H1 (cell line): ENCODE measurements around the gene CELF4. TPM values are rescaled to one million over a fixed set of nuclear protein-coding genes. Genes with fewer than 3 reads are reported as not detected.

Experiments
- CTCF ChIA-PET: fragments of 300-600 bp; sonication (Branson Sonifier 250); formaldehyde crosslinking; loops from one replicate; lab custom pipeline; 2021; ENCODE audit not compliant: partially characterized antibody; lab: Charles Lee
- POLR2A ChIA-PET: fragments of 300-600 bp; sonication (Branson Sonifier 250); formaldehyde crosslinking; loops from one replicate; lab custom pipeline; 2021; ENCODE audit warnings: inconsistent platforms; ENCODE audit not compliant: partially characterized antibody; lab: Charles Lee
- DNase-seq, 2 experiments: peaks; one replicate each; pipeline versions ENCODE4 v3.0.0 to v3.0.0-alpha.2; 2010 to 2022; ENCODE audit warnings: low spot score in 2 of 2, low read depth in 1 of 2, mixed read lengths in 1 of 2
- FAIRE-seq: peaks from 2 replicates; lab custom pipeline; 2011; peaks lifted over from hg19 to GRCh38; lab: Jason Lieb, UNC
- H2AFZ ChIP-seq: 2 replicates; pipeline ENCODE4 v1.8.1; 2012; ENCODE audit warnings: low read length, inconsistent platforms
- H2AK5ac ChIP-seq: 2 replicates; pipeline ENCODE4 v1.6.1; 2013; ENCODE audit warnings: low read depth, low read length
- H2BK120ac ChIP-seq: replicated peaks from 2 replicates; pipeline ENCODE3; 2013; ENCODE audit warnings: low read depth, low read length, inconsistent platforms
- H2BK12ac ChIP-seq: 2 replicates; pipeline ENCODE4 v1.6.1; 2013; ENCODE audit warnings: low read depth, low read length
- H2BK15ac ChIP-seq: 2 replicates; pipeline ENCODE4 v1.6.1; 2013; ENCODE audit warnings: low read length
- H2BK20ac ChIP-seq: 2 replicates; pipeline ENCODE4 v1.6.1; 2013; ENCODE audit warnings: low read length
- H2BK5ac ChIP-seq: 2 replicates; pipeline ENCODE4 v1.6.1; 2013; ENCODE audit warnings: low read depth, low read length
- H3K14ac ChIP-seq: 2 replicates; pipeline ENCODE4 v1.6.1; 2013; ENCODE audit warnings: inconsistent platforms; ENCODE audit not compliant: insufficient read length
- H3K18ac ChIP-seq: 2 replicates; pipeline ENCODE4 v1.6.1; 2013; ENCODE audit warnings: low read length; ENCODE audit errors: extremely low read depth
- H3K23ac ChIP-seq: 2 replicates; pipeline ENCODE4 v1.6.1; 2013; ENCODE audit warnings: inconsistent platforms; ENCODE audit not compliant: insufficient read length
- H3K23me2 ChIP-seq: 2 replicates; pipeline ENCODE4 v1.6.1; 2013; ENCODE audit warnings: low read depth, low read length
- H3K27ac ChIP-seq: 2 replicates; pipeline ENCODE4 v1.6.1; 2011; ENCODE audit warnings: low read depth, low read length, inconsistent platforms
- H3K27me3 ChIP-seq, 4 experiments: replicated peaks in 1 of 4; 1 replicate in 1 of 4; 2 replicates in 3 of 4; pipeline versions ENCODE4 v1.6.1 to v1.8.1; 2011 to 2013; ENCODE audit warnings: low read length in 3 of 4, mild to moderate bottlenecking in 3 of 4, inconsistent platforms in 2 of 4, mixed read lengths in 2 of 4, moderate library complexity in 1 of 4; ENCODE audit not compliant: control insufficient read depth in 3 of 4, insufficient read depth in 3 of 4; ENCODE audit errors: extremely low read depth in 1 of 4
- H3K36me3 ChIP-seq, 4 experiments: 2 replicates each; pipeline versions ENCODE4 v1.6.1 to v1.8.1; 2011 to 2013; ENCODE audit warnings: mild to moderate bottlenecking in 4 of 4, low read length in 3 of 4, moderate library complexity in 2 of 4, control low read depth in 1 of 4, inconsistent platforms in 1 of 4; ENCODE audit not compliant: insufficient read depth in 4 of 4, control insufficient read depth in 2 of 4
- H3K4ac ChIP-seq: replicated peaks from 2 replicates; pipeline ENCODE3; 2013; ENCODE audit warnings: low read length, low read depth, mixed read lengths, inconsistent platforms; ENCODE audit not compliant: insufficient read length
- H3K4me1 ChIP-seq, 4 experiments: replicated peaks in 1 of 4; 1 replicate in 1 of 4; 2 replicates in 3 of 4; pipeline versions ENCODE4 v1.6.1 to v1.8.1; 2011 to 2013; ENCODE audit warnings: low read length in 3 of 4, inconsistent platforms in 2 of 4, mixed read lengths in 1 of 4; ENCODE audit not compliant: insufficient read depth in 4 of 4, control insufficient read depth in 3 of 4
- H3K4me2 ChIP-seq, 2 experiments: 2 replicates each; pipeline versions ENCODE4 v1.6.1 to v1.8.1; 2011 to 2013; ENCODE audit warnings: low read depth in 2 of 2, low read length in 2 of 2, control low read depth in 1 of 2, inconsistent platforms in 1 of 2, mild to moderate bottlenecking in 1 of 2; ENCODE audit not compliant: insufficient read depth in 1 of 2
- H3K4me3 ChIP-seq, 4 experiments: fragments of 200-600, 300-600 bp in 1 of 4; sonication (generic), shearing (Covaris generic), sonication (Bioruptor Twin) in 1 of 4; 2 replicates each; pipeline versions ENCODE4 v1.5.1 to v1.8.1; 2011 to 2016; ENCODE audit warnings: low read length in 4 of 4, low read depth in 3 of 4, control low read depth in 2 of 4, inconsistent platforms in 2 of 4, mild to moderate bottlenecking in 2 of 4, mixed read lengths in 1 of 4, moderate library complexity in 1 of 4; ENCODE audit not compliant: insufficient read depth in 2 of 4; ENCODE audit errors: extremely low read depth in 1 of 4
- H3K56ac ChIP-seq: replicated peaks from 2 replicates; pipeline ENCODE3; 2013; ENCODE audit warnings: low read depth, mild to moderate bottlenecking, mixed read lengths, low read length, inconsistent platforms; ENCODE audit not compliant: insufficient read length
- H3K79me1 ChIP-seq: 2 replicates; pipeline ENCODE4 v1.6.1; 2013; ENCODE audit warnings: low read depth, low read length, control low read depth
- H3K79me2 ChIP-seq, 2 experiments: 2 replicates each; pipeline versions ENCODE4 v1.6.1 to v1.8.1; 2012 to 2013; ENCODE audit warnings: low read length in 2 of 2, mild to moderate bottlenecking in 2 of 2, inconsistent platforms in 1 of 2; ENCODE audit not compliant: insufficient read depth in 2 of 2, control insufficient read depth in 1 of 2
- H3K9ac ChIP-seq, 4 experiments: replicated peaks in 1 of 4; 1 replicate in 1 of 4; 2 replicates in 3 of 4; pipeline versions ENCODE4 v1.6.1 to v1.8.1; 2011 to 2013; ENCODE audit warnings: low read depth in 3 of 4, low read length in 3 of 4, control low read depth in 2 of 4, mild to moderate bottlenecking in 2 of 4, moderate library complexity in 2 of 4, inconsistent platforms in 1 of 4; ENCODE audit errors: extremely low read depth in 1 of 4
- H3K9me3 ChIP-seq, 2 experiments: 2 replicates each; pipeline versions ENCODE4 v1.6.1 to v1.8.1; 2012 to 2013; ENCODE audit warnings: mild to moderate bottlenecking in 2 of 2, moderate library complexity in 2 of 2, control low read depth in 1 of 2, inconsistent platforms in 1 of 2, low read depth in 1 of 2, low read length in 1 of 2, mixed read lengths in 1 of 2; ENCODE audit not compliant: insufficient read depth in 2 of 2
- H4K20me1 ChIP-seq, 2 experiments: replicated peaks in 1 of 2; 2 replicates each; pipeline versions ENCODE3 to v1.8.1; 2011 to 2013; ENCODE audit warnings: inconsistent platforms in 2 of 2, low read length in 2 of 2, mild to moderate bottlenecking in 1 of 2; ENCODE audit not compliant: insufficient read depth in 2 of 2, control insufficient read depth in 1 of 2
- H4K5ac ChIP-seq: 2 replicates; pipeline ENCODE4 v1.6.1; 2013; ENCODE audit warnings: low read length, low read depth, mixed read lengths, inconsistent platforms; ENCODE audit not compliant: insufficient read length
- H4K8ac ChIP-seq: 2 replicates; pipeline ENCODE4 v1.8.0; 2013; ENCODE audit warnings: mild to moderate bottlenecking, moderate library complexity, low read length, inconsistent platforms; ENCODE audit not compliant: insufficient read depth; ENCODE audit errors: extremely low read depth
- H4K91ac ChIP-seq: replicated peaks from 2 replicates; pipeline ENCODE3; 2013; ENCODE audit warnings: low read length, mixed read lengths, inconsistent platforms; ENCODE audit not compliant: insufficient read length
- BRCA1 ChIP-seq: IDR thresholded peaks from 2 replicates; pipeline ENCODE4 v1.6.1; 2012; ENCODE audit warnings: low read depth, low read length, improper control_type of control experiment
- CHD1 ChIP-seq: IDR thresholded peaks from 2 replicates; pipeline ENCODE4 v1.6.1; 2012; ENCODE audit warnings: low read depth, low read length, improper control_type of control experiment
- KDM5A ChIP-seq: fragments of 200-600 bp; IDR thresholded peaks from 2 replicates; pipeline ENCODE4 v1.7.1; 2012; ENCODE audit warnings: mild to moderate bottlenecking, low read length, inconsistent platforms, mixed read lengths
- SP2 ChIP-seq: IDR thresholded peaks from 2 replicates; pipeline ENCODE4 v1.6.1; 2012; ENCODE audit warnings: mild to moderate bottlenecking, low read length, inconsistent platforms
- YY1 ChIP-seq: IDR thresholded peaks from 2 replicates; pipeline ENCODE4 v1.6.1; 2011; ENCODE audit warnings: low read depth, mild to moderate bottlenecking, low read length
- WGBS, 2 experiments: shearing (Covaris generic) in 1 of 2; methylation state at CpG; one replicate each; pipeline versions ENCODE4 v1.1.6 to v1.1.7; 2013 to 2015; ENCODE audit warnings: low lambda C conversion rate in 2 of 2, mixed read lengths in 2 of 2, inconsistent platforms in 1 of 2, low coverage in 1 of 2, missing lambda C conversion rate in 1 of 2; ENCODE audit not compliant: insufficient replicate concordance in 2 of 2, insufficient coverage in 1 of 2, insufficient read length in 1 of 2; ENCODE audit errors: extremely low coverage in 1 of 2, missing lambda C conversion rate in 1 of 2; 5-methylcytosine and 5-hydroxymethylcytosine counted together
- polyA plus RNA-seq, 7 experiments: library from polyadenylated mRNA; depleted of rRNA in 3 of 7; stranded (reverse) in 5 of 7; unstranded in 2 of 7; fragments of >200 nt in 5 of 7; fragments of 200-250 nt in 2 of 7; gene quantifications; 1 replicate in 5 of 7; 2 replicates in 1 of 7; 4 replicates in 1 of 7; pipeline versions ENCODE4 v1.2.1 to v1.2.3, GENCODE V29; 2011 to 2013; ENCODE audit warnings: missing spikeins in 2 of 7, mixed read lengths in 2 of 7
- total RNA-seq: library from RNA; stranded (reverse); fragmentation: NEBNext Ultra II Directional; extraction: Animal tissue kit (Norgen Biotek cat#: 25700); gene quantifications from 2 replicates; pipeline ENCODE4 v1.2.1, GENCODE V29; 2021
- TF ChIP-seq, protein P1 (sequence below), 3 experiments: IDR thresholded peaks; 1 replicate in 2 of 3; 2 replicates in 1 of 3; pipeline versions ENCODE4 v1.5.1 to v1.6.1; 2011; ENCODE audit warnings: low read length in 3 of 3, mild to moderate bottlenecking in 3 of 3, inconsistent platforms in 2 of 3, low read depth in 1 of 3, moderate library complexity in 1 of 3; ENCODE audit not compliant: insufficient read depth in 1 of 3; ENCODE audit errors: control extremely low read depth in 1 of 3
- TF ChIP-seq, protein P2 (sequence below): IDR thresholded peaks from 2 replicates; pipeline ENCODE4 v1.6.1; 2012; ENCODE audit warnings: inconsistent platforms
- TF ChIP-seq, protein P3 (sequence below): IDR thresholded peaks from 2 replicates; pipeline ENCODE4 v1.6.1; 2011; ENCODE audit warnings: low read length, improper control_type of control experiment

CELF4 gene
- total and polyA plus RNA-seq, 2 of the 8 experiments (the other 6 are each of a cell fraction or from before 2014, with no cell fraction given) = 1.6 to 3.4 TPM

DNA sequence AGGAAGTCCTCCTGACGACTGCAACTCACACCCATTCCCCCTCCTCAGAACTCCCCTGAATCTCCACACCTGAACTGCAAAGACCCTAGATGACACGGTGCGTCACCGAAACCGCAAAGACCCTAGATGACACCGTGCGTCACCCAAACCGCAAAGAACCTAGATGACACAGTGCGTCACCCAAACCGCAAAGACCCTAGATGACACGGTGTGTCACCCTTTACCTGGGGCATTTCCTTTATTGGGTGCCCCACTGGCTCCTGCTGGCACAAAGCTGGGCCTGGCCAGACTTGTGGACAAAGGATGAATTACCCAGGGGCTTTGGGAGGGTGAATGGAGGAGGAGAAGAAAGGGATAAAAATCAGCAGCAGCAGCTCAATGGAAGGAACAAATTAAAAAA is 123.8 kb downstream of the CELF4 start:
- Histone ChIP-seq H3K4me3 (no peak overlapping the region), H3K27ac (no peak overlapping the region), H3K79me1 (no peaks in the 10 kb centered on the region), H4K8ac (no peak overlapping the region), H2BK20ac (no peak overlapping the region), H3K23ac (no peak overlapping the region), H3K4me1 (peaks cover 0 to 13% (median 7%) of the 10 kb centered on the region in 4 experiments; a peak in 5 of 7 replicates), H3K36me3 (no peaks in the 10 kb centered on the region), H3K4me2 (no peak overlapping the region), H3K9ac (no peak overlapping the region), H3K79me2 (no peaks in the 10 kb centered on the region), H3K27me3 (no peaks in the 10 kb centered on the region; a peak in 1 of 7 replicates), H3K9me3 (no peaks in the 10 kb centered on the region), H2BK15ac (no peak overlapping the region), H3K4ac (no peak overlapping the region), H3K23me2 (no peaks in the 10 kb centered on the region; the same call in 1 of the 2 replicates), H2AFZ (no peak overlapping the region), H2AK5ac (peak overlapping the region; percentile 33; the same call in 1 of the 2 replicates), H4K20me1 (no peaks in the 10 kb centered on the region), H4K5ac (no peak overlapping the region), H2BK12ac (0 out of 2 replicates have a peak overlapping the region, but pooled peaks have one; percentile 27), H2BK5ac (no peak overlapping the region), H4K91ac (no peak overlapping the region), H2BK120ac (no peak overlapping the region), H3K56ac (no peak overlapping the region), H3K14ac (no peak overlapping the region), H3K18ac (no peak overlapping the region)
- ChIA-PET POLR2A (no interaction called here), CTCF (interaction anchor here (0.6 to 13.4 kb wide), 8 partner anchors 10 to 99 kb away, joined by 3 to 144 read pairs (median 24); no protein-coding TSS in a partner anchor)
- DNase-seq (no peak), FAIRE-seq (no peak)
- 85% methylated on average over 11 of the region's 11 CpGs; no CpG with 5 or more reads in 1 of the 2 experiments for WGBS, 2 experiments
- TF ChIP-seq KDM5A (no peak), CHD1 (no peak), SP2 (no peak), BRCA1 (no peak), YY1 (no peak)
- TF ChIP-seq, protein P1, sequence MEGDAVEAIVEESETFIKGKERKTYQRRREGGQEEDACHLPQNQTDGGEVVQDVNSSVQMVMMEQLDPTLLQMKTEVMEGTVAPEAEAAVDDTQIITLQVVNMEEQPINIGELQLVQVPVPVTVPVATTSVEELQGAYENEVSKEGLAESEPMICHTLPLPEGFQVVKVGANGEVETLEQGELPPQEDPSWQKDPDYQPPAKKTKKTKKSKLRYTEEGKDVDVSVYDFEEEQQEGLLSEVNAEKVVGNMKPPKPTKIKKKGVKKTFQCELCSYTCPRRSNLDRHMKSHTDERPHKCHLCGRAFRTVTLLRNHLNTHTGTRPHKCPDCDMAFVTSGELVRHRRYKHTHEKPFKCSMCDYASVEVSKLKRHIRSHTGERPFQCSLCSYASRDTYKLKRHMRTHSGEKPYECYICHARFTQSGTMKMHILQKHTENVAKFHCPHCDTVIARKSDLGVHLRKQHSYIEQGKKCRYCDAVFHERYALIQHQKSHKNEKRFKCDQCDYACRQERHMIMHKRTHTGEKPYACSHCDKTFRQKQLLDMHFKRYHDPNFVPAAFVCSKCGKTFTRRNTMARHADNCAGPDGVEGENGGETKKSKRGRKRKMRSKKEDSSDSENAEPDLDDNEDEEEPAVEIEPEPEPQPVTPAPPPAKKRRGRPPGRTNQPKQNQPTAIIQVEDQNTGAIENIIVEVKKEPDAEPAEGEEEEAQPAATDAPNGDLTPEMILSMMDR (IDR thresholded peaks at IDR 0.05; ENCODE audit: control extremely low read depth in 1 of 3, insufficient read depth in 1 of 3, low read depth in 1 of 3, low read length in 3 of 3) = no peak
- TF ChIP-seq, protein P2, sequence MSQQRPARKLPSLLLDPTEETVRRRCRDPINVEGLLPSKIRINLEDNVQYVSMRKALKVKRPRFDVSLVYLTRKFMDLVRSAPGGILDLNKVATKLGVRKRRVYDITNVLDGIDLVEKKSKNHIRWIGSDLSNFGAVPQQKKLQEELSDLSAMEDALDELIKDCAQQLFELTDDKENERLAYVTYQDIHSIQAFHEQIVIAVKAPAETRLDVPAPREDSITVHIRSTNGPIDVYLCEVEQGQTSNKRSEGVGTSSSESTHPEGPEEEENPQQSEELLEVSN = no peak
- TF ChIP-seq, protein P3, sequence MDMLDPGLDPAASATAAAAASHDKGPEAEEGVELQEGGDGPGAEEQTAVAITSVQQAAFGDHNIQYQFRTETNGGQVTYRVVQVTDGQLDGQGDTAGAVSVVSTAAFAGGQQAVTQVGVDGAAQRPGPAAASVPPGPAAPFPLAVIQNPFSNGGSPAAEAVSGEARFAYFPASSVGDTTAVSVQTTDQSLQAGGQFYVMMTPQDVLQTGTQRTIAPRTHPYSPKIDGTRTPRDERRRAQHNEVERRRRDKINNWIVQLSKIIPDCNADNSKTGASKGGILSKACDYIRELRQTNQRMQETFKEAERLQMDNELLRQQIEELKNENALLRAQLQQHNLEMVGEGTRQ = no peak
